Inflammatory macrophage (primary cell): ENCODE results near the gene PDE4D.
"Not testable (repeated sequence)": the region's sequence is repeated elsewhere in the genome, so short reads cannot be mapped to it uniquely, and the experiment has no call there.

Experiments
- DNase-seq, 2 donors: peaks; one replicate each; pipeline ENCODE4 v3.0.0-alpha.2; 2020 to 2022

The PDE4D gene

GRCh38 chr5:59600998-59601397, 292.5 kb downstream of the PDE4D start:
- no peak for DNase-seq

DNA sequence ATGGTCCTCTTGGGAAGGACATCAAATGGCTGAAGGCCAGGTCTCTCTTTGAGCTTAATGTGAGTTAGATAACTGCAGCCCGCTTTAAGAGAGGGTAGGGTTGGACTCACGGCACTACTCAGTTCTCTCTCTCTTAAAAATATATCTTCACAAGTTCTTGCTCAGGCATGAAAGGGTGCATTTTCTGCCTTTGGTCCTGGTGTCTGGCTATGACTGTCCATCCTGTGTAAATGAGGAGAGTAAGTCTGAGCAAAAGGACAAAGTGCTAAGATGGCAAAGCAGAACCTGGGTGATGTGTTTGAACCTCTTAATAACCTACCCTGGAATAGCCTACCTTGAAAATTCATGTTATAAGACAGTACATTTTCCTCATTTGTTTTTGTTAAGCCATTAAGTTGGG, 293.4 kb downstream of the PDE4D start:
- DNase-seq = no peak

GRCh38 chr5:59599729-59600128, 293.8 kb downstream of the PDE4D start:
- DNase-seq = no peak

GRCh38 chr5:59598547-59598874, 295.0 kb downstream of the PDE4D start:
- DNase-seq = peak; percentile 5 to 31

DNA sequence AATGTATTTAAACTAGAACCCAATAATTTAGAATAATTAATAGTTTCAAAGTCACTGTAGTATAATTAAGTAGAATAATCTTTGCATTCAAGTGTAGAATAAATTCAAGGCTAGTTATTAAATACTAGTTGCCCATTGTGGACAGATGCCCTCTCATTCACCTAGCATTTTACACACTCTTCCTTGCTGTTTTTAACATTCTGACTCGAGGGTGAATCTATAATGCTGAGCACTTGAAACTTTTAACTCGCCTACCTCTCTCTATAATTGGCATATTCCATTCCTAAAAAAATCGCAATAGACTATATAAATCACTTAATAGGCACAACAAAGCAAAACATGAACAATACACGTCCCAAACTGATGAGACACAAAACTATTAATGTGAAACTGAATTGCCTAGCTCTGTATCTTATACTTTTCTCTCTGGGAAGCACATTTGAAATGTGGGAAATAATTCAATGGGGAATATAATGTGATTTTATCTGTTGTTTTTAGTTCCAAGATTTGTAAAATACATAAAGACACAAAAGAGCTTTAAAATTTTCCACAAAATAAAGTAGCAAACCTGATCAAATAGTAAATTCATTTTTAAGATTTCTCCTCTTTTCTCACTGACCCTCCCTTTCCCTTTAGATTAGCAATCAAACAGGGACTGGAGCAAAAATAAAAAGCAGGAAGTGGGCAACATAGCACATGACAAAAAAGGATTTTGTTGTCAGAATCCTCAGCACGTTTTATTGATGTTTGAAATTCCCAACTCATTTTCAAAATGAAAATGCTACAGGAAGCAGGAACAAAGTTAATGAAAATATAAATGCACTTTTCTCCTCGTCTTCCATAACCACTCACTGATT, 295.6 kb downstream of the PDE4D start:
- no peak for DNase-seq

DNA sequence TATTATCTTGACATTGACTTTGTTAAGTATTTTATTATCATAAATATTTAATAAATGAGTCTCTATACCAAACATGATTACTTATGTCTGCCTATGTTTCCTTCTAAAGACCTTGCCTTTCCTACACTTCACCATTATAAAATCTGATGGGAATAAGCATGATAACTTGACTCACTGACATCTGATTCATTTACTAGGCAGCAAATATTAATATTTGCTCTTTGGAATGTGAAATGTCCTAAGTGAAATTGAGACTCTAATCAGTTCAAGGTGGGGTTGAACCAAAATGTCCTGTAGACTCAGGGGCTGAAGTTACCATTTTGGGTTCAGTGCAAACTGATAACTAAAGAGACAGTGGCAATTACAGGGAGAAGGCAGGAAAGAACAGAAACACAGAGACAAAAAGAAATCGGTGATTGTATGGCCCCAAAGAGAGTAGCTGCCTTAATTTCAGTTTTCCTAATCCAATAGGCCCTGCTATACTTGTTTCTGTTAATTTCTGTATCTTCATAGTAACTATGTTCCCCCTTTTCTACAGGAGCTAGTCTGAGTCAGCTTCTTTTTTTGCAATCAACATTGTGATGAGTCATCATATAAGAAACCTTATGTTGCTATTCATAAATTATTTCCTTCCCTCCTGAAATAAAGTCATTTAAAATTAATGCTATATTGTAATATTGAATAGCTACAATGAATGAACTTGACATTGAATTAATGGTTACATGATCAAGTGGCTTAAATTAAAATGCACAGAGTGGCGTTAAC, 296.8 kb downstream of the PDE4D start:
- peak; percentile 37 to 68 for DNase-seq

GRCh38 chr5:59594118-59594517, 299.4 kb downstream of the PDE4D start:
- not testable (repeated sequence) for DNase-seq

GRCh38 chr5:59593439-59594007, 300.0 kb downstream of the PDE4D start:
- peak in 1 of 2 donors; percentile 16 for DNase-seq

DNA sequence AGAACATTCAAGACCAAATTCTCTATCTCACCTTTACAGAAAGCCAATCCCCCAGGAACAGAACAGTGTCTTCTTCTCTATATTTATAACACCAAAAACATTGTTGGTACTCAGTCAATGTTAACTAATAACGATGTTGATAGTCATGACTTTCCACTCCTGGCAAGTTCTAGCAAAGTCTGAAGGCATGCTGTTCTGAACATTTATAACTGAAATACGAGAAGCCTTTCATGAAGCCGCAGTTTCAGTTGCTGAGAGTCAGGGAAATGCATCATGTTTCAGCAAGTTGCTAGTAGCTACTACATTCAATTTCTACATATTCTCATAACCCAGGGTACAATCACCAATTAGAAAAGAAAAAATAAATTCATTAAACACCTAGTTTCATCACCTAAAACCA, 301.4 kb downstream of the PDE4D start:
- DNase-seq = no peak

- no peak for DNase-seq
Measured at GRCh38 chr5:59591162-59591561, 302.4 kb downstream of the PDE4D start.

DNA sequence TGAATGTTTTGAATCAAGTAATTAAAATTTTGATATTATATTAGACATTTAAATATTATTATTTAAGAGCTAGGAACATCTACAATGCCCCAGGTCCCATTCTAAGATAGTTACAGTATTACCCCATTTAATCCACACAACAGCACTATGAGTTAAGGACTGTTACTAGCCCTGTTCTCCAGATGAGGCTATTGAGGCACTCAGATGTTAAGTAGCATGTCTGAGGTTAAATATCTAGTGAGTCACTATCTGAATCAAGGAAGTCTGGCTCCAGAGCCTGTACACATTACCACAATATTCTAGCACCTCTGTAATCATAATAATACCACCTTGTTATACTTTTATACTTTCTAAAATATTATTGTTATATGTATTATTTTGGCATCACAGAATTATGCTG, 304.6 kb downstream of the PDE4D start:
- no peak for DNase-seq

DNA sequence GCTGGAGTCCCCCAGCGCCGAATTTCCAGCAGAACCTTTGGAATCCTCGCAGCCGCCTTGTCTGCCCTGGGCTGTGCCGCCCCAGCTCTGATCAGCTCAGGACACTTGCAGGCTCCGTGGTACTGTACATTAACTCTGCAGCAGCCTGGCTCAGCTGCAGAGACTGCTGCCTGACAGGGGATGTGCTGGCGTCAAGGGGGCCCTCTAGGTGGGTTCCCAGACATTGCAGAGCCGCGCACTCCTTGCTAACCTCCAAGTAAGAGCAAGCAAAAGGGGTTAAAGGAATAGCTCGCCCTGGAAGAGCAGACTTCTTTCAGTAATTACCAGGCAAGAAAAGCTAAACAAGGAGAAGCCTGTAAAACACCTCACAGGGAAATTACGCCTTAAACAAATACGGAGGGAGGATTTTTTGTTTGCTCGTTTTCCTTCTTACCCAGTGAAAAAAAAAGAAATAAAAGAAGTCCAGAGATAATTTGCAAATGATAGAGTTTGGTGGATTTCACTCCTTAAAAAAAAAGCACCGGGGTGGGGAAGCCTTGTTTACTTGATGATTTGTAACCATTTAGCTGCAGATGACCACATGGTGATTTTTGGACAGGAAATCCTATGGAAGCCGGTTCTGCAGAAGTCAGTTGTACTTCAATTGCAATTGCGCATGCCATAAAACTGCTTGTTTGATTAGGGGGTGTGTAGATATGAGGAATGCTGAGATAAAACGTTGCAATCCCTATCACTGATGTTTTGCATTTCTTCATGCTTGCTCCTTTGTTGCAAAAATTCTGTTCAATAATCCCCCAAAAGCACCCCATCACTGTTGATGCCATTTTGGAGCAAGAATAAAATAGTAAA, 305.8 kb downstream of the PDE4D start:
- DNase-seq = no peak

DNA sequence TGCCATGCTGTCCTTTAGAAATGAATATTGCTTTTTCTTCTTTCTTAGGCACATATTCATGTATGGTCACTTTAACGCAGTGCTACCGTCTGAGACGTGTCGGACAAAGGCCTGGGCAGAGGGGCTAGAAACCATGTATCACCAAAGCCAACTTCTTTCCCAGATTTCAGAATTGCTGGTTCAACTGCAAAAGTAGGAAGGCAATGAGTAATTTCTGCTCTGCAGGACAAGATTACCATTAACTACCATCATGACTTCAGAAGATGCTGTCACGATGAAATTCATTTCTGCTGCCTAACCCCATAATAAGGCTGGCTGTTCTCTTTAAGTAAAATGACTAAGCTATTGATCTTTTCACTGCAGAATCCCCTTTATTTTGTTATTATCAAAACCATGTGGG, 306.7 kb downstream of the PDE4D start:
- no peak for DNase-seq

- DNase-seq = no peak
Measured at GRCh38 chr5:59584858-59585846, 308.4 kb downstream of the PDE4D start.

DNA sequence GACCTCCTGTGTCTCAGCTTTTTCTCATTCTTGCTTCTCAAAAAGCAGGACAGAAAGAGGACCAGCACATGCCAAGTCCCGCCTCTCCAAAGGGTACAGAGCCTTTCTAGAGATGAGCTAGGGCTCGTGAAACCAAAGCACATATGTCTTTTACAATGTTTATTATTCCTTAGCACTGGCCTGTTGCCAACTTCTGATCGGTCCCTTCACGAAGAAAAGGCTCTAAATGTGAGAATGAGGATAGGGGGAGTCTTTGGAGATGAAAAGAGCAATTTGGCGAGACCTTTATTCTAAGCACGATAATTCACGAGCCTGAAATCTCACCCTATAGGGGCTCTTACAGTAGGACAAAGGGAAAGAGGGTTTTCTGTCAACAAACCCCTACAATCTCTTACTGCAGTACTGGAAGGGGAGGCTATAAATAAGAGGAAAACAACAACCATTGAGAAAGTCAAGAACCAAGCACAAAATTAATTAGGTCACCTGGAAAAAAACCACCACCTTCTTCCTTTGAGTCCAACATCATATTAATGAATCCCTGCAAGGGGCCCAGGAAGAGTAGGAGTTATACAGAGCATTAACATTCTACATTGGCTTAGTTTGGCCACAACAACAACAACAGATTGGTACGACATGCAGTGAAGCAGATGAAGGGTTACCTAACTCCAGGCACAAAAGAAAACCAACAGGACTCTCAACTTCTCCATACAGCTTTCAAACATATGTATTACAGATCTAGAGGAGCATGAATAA, 309.5 kb downstream of the PDE4D start:
- DNase-seq = no peak

GRCh38 chr5:59583151-59583809, 310.2 kb downstream of the PDE4D start:
- DNase-seq = peak; percentile 6 to 27

- no peak for DNase-seq
Measured at GRCh38 chr5:59582746-59583145, 310.8 kb downstream of the PDE4D start.

DNA sequence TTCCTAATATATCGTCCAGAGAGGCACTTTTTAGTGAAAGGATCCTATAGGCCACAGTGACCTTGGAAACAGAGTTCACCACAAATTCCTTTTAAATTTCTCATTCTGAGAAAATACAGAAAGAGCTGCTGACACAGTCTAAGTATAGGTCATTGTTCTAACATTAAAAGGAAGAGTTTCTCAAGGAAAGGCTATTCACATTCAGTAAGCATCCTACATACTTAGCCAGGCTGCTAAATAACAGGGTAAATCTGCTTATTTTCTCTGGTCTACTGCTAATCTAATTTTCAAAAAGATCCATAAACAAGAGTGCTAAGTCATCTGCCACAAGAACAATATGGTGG, 313.7 kb downstream of the PDE4D start:
- DNase-seq = no peak

DNA sequence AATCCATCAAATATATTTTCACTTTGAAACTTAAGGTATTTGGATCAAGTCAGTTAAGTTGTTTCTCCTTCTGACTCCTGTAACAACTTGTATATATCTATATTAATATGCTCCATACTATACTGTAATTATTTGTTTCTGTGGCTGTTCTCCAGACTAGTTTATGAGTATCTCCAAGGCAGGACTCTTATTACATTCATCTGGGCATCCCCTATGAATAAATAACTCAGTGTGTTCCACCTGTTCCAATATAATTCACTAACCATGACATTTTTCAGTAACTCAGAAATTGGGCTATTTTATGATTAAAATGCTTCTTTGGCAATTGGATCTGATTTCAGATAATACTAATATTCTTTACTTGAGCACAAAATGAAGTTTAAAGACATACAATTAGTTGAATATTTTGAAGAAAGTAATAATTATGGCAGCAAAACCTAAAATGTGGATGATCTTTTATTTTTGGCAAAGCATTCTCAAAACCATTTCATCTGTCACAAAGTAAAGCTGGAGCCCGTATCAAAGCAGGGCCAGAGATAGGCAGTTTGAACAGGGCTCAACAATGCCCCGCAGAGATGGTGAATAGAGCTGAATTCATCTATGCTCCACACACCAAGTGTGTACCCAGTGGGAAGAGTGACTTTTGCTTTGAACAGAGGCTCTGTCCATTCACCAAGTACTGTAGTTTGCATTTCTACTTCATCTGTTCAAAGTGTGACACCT, 314.3 kb downstream of the PDE4D start:
- no peak for DNase-seq

GRCh38 chr5:59577485-59577884, 316.0 kb downstream of the PDE4D start:
- no peak for DNase-seq
